MM.1S (cell line): Measurements from ENCODE around the gene SLC16A12.

Experiments used
- DNase-seq: peaks from one replicate; pipeline ENCODE4 v3.0.0-alpha.2; 2015
- H2AFZ ChIP-seq: fragments of 300-600 bp; sonication (generic); 2 replicates; pipeline ENCODE4 v1.6.0; 2016; ENCODE audit warnings: antibody characterized with exemption, low read length
- H3F3A ChIP-seq: fragments of 300-600 bp; sonication (generic); 2 replicates; pipeline ENCODE4 v1.6.1; 2016; ENCODE audit warnings: mild to moderate bottlenecking, antibody characterized with exemption, low read length, moderate library complexity, mixed read lengths; ENCODE audit not compliant: insufficient read depth
- H3K27ac ChIP-seq: fragments of 300-600 bp; sonication (generic); 2 replicates; pipeline ENCODE4 v1.5.1; 2016; ENCODE audit warnings: mild to moderate bottlenecking, low read length
- H3K27me3 ChIP-seq: fragments of 300-600 bp; sonication (generic); replicated peaks from 2 replicates; pipeline ENCODE4 v1.6.0; 2016; ENCODE audit warnings: low read length; ENCODE audit not compliant: insufficient read depth
- H3K36me3 ChIP-seq: fragments of 300-600 bp; sonication (generic); replicated peaks from 2 replicates; pipeline ENCODE4 v1.6.1; 2016; ENCODE audit warnings: mild to moderate bottlenecking, low read length, mixed read lengths; ENCODE audit not compliant: insufficient read depth
- H3K4me1 ChIP-seq: fragments of 300-600 bp; sonication (generic); 2 replicates; pipeline ENCODE4 v1.6.1; 2016; ENCODE audit warnings: low read length, mixed read lengths
- H3K4me2 ChIP-seq: fragments of 300-600 bp; sonication (generic); 2 replicates; pipeline ENCODE4 v1.6.0; 2016; ENCODE audit warnings: low read depth, low read length
- H3K4me3 ChIP-seq: fragments of 300-600 bp; sonication (generic); 2 replicates; pipeline ENCODE4 v1.5.1; 2016; ENCODE audit warnings: low read length, mixed read lengths
- H3K79me2 ChIP-seq: fragments of 300-600 bp; sonication (generic); 2 replicates; pipeline ENCODE4 v1.6.1; 2016; ENCODE audit warnings: mixed run types, low read length, mixed read lengths
- H3K9ac ChIP-seq: fragments of 300-600 bp; sonication (generic); 2 replicates; pipeline ENCODE4 v1.6.1; 2016; ENCODE audit warnings: low read length, mixed read lengths
- H3K9me2 ChIP-seq: fragments of 300-600 bp; sonication (generic); replicated peaks from 2 replicates; pipeline ENCODE4 v1.6.1; 2016; ENCODE audit warnings: mild to moderate bottlenecking, low read length, mixed read lengths; ENCODE audit not compliant: insufficient read depth
- H3K9me3 ChIP-seq: fragments of 300-600 bp; sonication (generic); replicated peaks from 2 replicates; pipeline ENCODE4 v1.6.1; 2016; ENCODE audit warnings: mild to moderate bottlenecking, low read length, mixed read lengths; ENCODE audit not compliant: insufficient read depth
- H4K20me1 ChIP-seq: fragments of 300-600 bp; sonication (generic); 2 replicates; pipeline ENCODE4 v1.6.1; 2016; ENCODE audit warnings: mild to moderate bottlenecking, low read length, moderate library complexity, mixed read lengths; ENCODE audit not compliant: insufficient read depth
- CTCF ChIP-seq: fragments of 300-600 bp; sonication (generic); IDR thresholded peaks from 2 replicates; pipeline ENCODE4 v1.5.1; 2016; ENCODE audit warnings: antibody characterized with exemption, low read length, mixed read lengths
- EZH2 ChIP-seq: fragments of 300-600 bp; sonication (generic); optimal IDR thresholded peaks from 2 replicates; pipeline ENCODE3; 2017; ENCODE audit warnings: low read depth, mild to moderate bottlenecking, antibody characterized with exemption, low read length, mixed read lengths
- EZH2phosphoT487 ChIP-seq: fragments of 300-600 bp; sonication (generic); IDR thresholded peaks from 2 replicates; pipeline ENCODE4 v1.6.1; 2018; ENCODE audit warnings: antibody characterized with exemption, low read length

Gene SLC16A12

DNA sequence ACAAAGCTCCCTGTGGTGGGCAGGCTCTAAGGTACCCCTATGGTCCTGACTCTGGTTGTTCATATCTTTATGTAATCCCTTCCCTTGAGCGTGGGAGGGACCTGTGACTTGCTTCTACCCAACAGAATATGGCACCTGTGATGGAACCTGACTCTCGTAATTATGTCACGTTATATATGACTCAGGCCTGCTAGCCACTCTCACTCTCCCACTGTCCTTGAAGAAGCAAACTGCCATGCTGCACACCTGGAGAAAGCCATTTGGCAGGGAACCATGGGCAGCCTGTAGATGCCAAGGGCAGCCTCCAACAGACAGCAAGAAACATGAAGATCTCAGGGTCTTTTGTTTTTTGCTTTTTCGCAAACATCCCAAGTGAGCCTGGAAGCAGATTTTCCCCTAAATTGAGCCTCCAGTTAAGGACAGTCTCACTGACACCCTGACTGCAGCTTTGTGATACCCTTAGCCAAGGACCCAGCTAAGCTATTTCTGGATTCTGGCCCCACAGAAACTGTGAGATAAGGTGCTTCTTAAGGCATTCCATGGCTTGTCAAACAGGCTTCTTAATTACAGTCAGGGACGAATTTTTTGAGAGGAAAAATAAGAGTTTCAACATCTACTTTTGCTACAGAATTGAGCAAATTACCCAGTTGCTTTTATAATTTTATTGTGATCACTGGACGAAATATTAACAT, 71.4 kb downstream of the SLC16A12 start:
- H3K9me2 ChIP-seq: no peaks in the 10 kb centered on the region
- no peak for TF ChIP-seq CTCF
- no peak for TF ChIP-seq EZH2
- no peak for TF ChIP-seq EZH2phosphoT487
- no peaks in the 10 kb centered on the region for H4K20me1 ChIP-seq
- H3F3A ChIP-seq: no peaks in the 10 kb centered on the region
- H3K79me2 ChIP-seq: no peaks in the 10 kb centered on the region
- H3K4me2 ChIP-seq: no peak overlapping the region
- no peaks in the 10 kb centered on the region for H3K36me3 ChIP-seq
- H2AFZ ChIP-seq: no peak overlapping the region
- no peaks in the 10 kb centered on the region for H3K27me3 ChIP-seq
- H3K4me3 ChIP-seq: no peak overlapping the region
- no peaks in the 10 kb centered on the region for H3K4me1 ChIP-seq
- H3K9me3 ChIP-seq: no peaks in the 10 kb centered on the region
- no peak for DNase-seq
- H3K27ac ChIP-seq: no peak overlapping the region
- no peak overlapping the region for H3K9ac ChIP-seq

DNA sequence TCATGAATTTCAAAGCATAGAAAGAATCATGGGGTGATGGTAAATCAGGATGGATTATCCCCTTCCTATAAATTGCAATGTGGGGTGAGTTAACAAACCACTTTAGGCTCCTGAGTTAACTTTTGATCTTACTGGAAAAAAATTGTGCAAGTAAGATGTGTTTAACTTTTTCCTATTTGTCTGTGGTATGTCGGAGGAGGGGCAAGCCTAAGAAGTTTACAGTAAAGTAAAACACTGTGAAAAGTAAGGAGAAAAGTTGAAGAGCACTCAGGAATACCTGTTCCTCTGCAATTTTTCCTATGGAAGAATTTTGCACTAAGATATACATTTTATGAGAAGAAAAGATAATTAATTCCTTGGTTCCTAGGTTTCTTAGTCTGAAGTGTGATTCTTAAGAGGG, 76.6 kb downstream of the SLC16A12 start:
- H3K9me3 ChIP-seq: no peaks in the 10 kb centered on the region
- TF ChIP-seq EZH2 (no peak), EZH2phosphoT487 (no peak)
- no peak overlapping the region for H3K4me3 ChIP-seq
- no peak overlapping the region for H3K27ac ChIP-seq
- no peaks in the 10 kb centered on the region for H3K4me1 ChIP-seq
- no peaks in the 10 kb centered on the region for H4K20me1 ChIP-seq
- no peak overlapping the region for H3K4me2 ChIP-seq
- H2AFZ ChIP-seq: no peak overlapping the region
- H3K36me3 ChIP-seq: no peaks in the 10 kb centered on the region
- no peak for DNase-seq
- H3F3A ChIP-seq: no peaks in the 10 kb centered on the region
- no peaks in the 10 kb centered on the region for H3K9me2 ChIP-seq
- no peak overlapping the region for H3K9ac ChIP-seq
- H3K27me3 ChIP-seq: no peaks in the 10 kb centered on the region
- no peaks in the 10 kb centered on the region for H3K79me2 ChIP-seq

DNA sequence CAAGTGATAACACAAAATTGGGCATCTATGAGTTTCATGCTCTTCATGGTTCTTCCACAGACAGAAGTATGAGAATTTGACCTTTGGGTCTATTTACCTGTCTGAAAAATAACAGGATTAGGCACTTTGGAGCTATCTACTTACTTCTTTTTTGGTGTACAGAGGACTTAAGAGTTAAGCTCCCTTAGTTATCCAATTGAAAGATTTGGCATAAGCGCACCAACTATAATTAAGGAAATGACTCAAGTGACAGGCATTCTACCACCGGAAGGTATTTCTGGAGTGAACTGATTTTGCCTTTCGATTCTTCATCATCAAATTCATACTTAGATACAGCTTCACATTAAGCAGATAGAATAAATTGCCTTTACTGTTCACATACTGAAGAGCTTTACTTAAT, 77.1 kb downstream of the SLC16A12 start:
- Histone ChIP-seq H3K36me3 (no peaks in the 10 kb centered on the region), H3F3A (no peaks in the 10 kb centered on the region), H3K9ac (no peak overlapping the region), H3K9me3 (no peaks in the 10 kb centered on the region), H3K9me2 (no peaks in the 10 kb centered on the region), H3K27ac (no peak overlapping the region), H3K4me1 (no peaks in the 10 kb centered on the region), H4K20me1 (no peaks in the 10 kb centered on the region), H3K27me3 (no peaks in the 10 kb centered on the region), H2AFZ (no peak overlapping the region), H3K4me2 (no peak overlapping the region), H3K4me3 (no peak overlapping the region), H3K79me2 (no peaks in the 10 kb centered on the region)
- DNase-seq: no peak
- TF ChIP-seq EZH2 (no peak), EZH2phosphoT487 (no peak), CTCF (no peak)
